Posterior vena cava (tissue), 2 donors: Measurements from ENCODE around the gene SNX24. TPM values are rescaled to one million over a fixed set of nuclear protein-coding genes. Genes with fewer than 3 reads are reported as not detected.
"Not testable (repeated sequence)": the region's sequence is repeated elsewhere in the genome, so short reads cannot be mapped to it uniquely, and the experiment has no call there.

Experiments
- DNase-seq: peaks from one replicate; pipeline ENCODE4 v3.0.0-alpha.2; 2020; ENCODE audit warnings: low spot score
- intact Hi-C, 2 donors: fragments of 100-400 bp; cut with DNase I; formaldehyde crosslinking; loops; one replicate each; pipeline versions ENCODE4 v1.14.1 to v1.14.2; 2022 to 2023
- total RNA-seq, 2 donors: library from RNA; stranded (reverse); fragmentation: NEBNext Ultra II Directional; extraction: Animal tissue kit (Norgen Biotek cat#: 25700); gene quantifications; one replicate each; pipeline ENCODE4 v1.2.1, GENCODE V29; 2021
- donor health status: DM: yes; HTN: yes; CAD: no.
- donor health status: DM: yes; HTN: yes; CAD: no.

The SNX24 gene
- total RNA-seq, 2 donors from 2014 or later = 14.9 to 16.1 TPM

GRCh38 chr5:122908662-122909061 is 63.2 kb downstream of the SNX24 start:
- intact Hi-C loops = loop anchor here in 1 of 2 donors (10.0 kb wide), 1 partner anchor 116 kb away; no protein-coding TSS in a partner anchor
- DNase-seq = no peak

GRCh38 chr5:122909470-122910100 is 64.2 kb downstream of the SNX24 start:
- intact Hi-C loops = loop anchor here in 1 of 2 donors (10.0 kb wide), 1 partner anchor 115 kb away; no protein-coding TSS in a partner anchor
- no peak for DNase-seq

GRCh38 chr5:122913436-122913835 is 68.0 kb downstream of the SNX24 start:
- intact Hi-C loops, DNase-seq: not testable (repeated sequence)

GRCh38 chr5:122915717-122916461 is 70.5 kb downstream of the SNX24 start:
- intact Hi-C loops = no loop called here

GRCh38 chr5:122916490-122916889 is 71.1 kb downstream of the SNX24 start:
- intact Hi-C loops = no loop called here
- DNase-seq = no peak

More at GRCh38 chr5:122915717-122916461, 70.5 kb downstream of the SNX24 start:
- DNase-seq = no peak

GRCh38 chr5:122919969-122920368 is 74.6 kb downstream of the SNX24 start:
- intact Hi-C loops = no loop called here

GRCh38 chr5:122921826-122922225 is 76.4 kb downstream of the SNX24 start:
- intact Hi-C loops = no loop called here
- no peak for DNase-seq

More at GRCh38 chr5:122919969-122920368, 74.6 kb downstream of the SNX24 start:
- no peak for DNase-seq

GRCh38 chr5:122924203-122924602 is 78.8 kb downstream of the SNX24 start:
- intact Hi-C loops = no loop called here
- no peak for DNase-seq

- intact Hi-C loops = no loop called here
These were observed 79.4 kb downstream of the SNX24 start for GRCh38 chr5:122924719-122925395.

GRCh38 chr5:122929001-122929400 is 83.6 kb downstream of the SNX24 start:
- DNase-seq = no peak
- intact Hi-C loops = no loop called here

More at GRCh38 chr5:122924719-122925395, 79.4 kb downstream of the SNX24 start:
- no peak for DNase-seq

GRCh38 chr5:122929980-122930379 is 84.6 kb downstream of the SNX24 start:
- no peak for DNase-seq
- intact Hi-C loops = no loop called here

GRCh38 chr5:122933956-122934355 is 88.5 kb downstream of the SNX24 start:
- intact Hi-C loops = no loop called here
- no peak for DNase-seq

- intact Hi-C loops = no loop called here
- no peak for DNase-seq
These were observed 90.7 kb downstream of the SNX24 start for GRCh38 chr5:122936088-122936487.

- DNase-seq = no peak
These were observed 92.5 kb downstream of the SNX24 start for GRCh38 chr5:122937914-122938313.

GRCh38 chr5:122940890-122941289 is 95.5 kb downstream of the SNX24 start:
- intact Hi-C loops = no loop called here
- DNase-seq = no peak

More at GRCh38 chr5:122937914-122938313, 92.5 kb downstream of the SNX24 start:
- intact Hi-C loops = no loop called here

GRCh38 chr5:122941737-122942136 is 96.3 kb downstream of the SNX24 start:
- no peak for DNase-seq
- intact Hi-C loops = no loop called here

- no peak for DNase-seq
- intact Hi-C loops = no loop called here
These were observed 96.9 kb downstream of the SNX24 start for GRCh38 chr5:122942164-122942914.

- no peak for DNase-seq
- intact Hi-C loops = no loop called here
These were observed 97.8 kb downstream of the SNX24 start for GRCh38 chr5:122943050-122943698.

GRCh38 chr5:122944051-122944450 is 98.6 kb downstream of the SNX24 start:
- intact Hi-C loops = no loop called here
- DNase-seq = no peak
